ENCODE data around the gene MICAL1. TPM values are rescaled to one million over a fixed set of nuclear protein-coding genes. Genes with fewer than 3 reads are reported as not detected.

Gene MICAL1
- total and polyA plus RNA-seq, 2 donors (not counting 1 experiment from before 2014, with no cell fraction given): 202 to 319 TPM

DNA sequence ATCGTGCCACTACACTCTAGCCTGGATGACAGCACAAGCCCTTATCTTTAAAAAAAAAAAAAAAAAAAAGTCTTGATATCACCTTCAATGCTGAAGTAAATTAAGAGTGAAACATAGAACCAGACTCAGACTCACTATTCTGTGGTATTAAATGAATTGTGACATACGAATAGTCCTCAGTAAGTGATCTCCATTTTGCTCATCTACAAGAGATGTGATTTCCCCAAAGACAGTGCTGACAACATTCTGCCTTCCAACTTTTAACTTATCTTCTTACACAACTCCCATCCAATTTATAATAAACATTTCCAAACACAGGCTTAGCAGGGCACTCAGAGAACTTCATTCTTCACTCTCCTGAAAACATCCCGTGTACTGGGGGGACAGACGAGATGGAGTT lies 19.4 kb upstream of the MICAL1 start:
- no peak overlapping the region for H3K4me2 ChIP-seq (replicated peaks; ENCODE audit: low read depth, low read length, poor library complexity, severe bottlenecking)
- H3K9ac ChIP-seq (ENCODE audit: low read length): no peak overlapping the region
- peak overlapping the region in 1 of 2 donors; percentile 35 for H3K27ac ChIP-seq (ENCODE audit: low read length in 2 of 2)
- WGBS (ENCODE audit: insufficient coverage): no CpG with 5 or more reads among the region's 4 CpGs
- H3K36me3 ChIP-seq (replicated peaks in 1 of 2; ENCODE audit: control extremely low read depth in 1 of 2, control insufficient read depth in 1 of 2, extremely low read depth in 1 of 2, insufficient read depth in 2 of 2, low read length in 1 of 2): peaks cover 0 to 66% of the 10 kb centered on the region in 2 experiments
- Mint-ChIP-seq H3K27me3 (no peaks in the 10 kb centered on the region), H3K27ac (peak overlapping the region; percentile 52), H3K4me1 (peaks cover 74% of the 10 kb centered on the region), H3K4me3 (no peak overlapping the region), H3K9me3 (ENCODE audit: insufficient read depth) (no peaks in the 10 kb centered on the region)
- ChIA-PET POLR2A (interaction anchor here (0.6 to 0.7 kb wide), 2 partner anchors 26 to 292 kb away, joined by 4 to 7 read pairs; no protein-coding TSS in a partner anchor), CTCF (no interaction called here)
- TF ChIP-seq CTCF (IDR thresholded peaks at IDR 0.05) (no peak), EZH2 (IDR thresholded peaks at IDR 0.05; ENCODE audit: borderline replicate concordance, insufficient read depth, low read depth, low read length, poor library complexity, severe bottlenecking) (no peak)
- ATAC-seq (ENCODE audit: low read depth) (no peak), DNase-seq (no peak)
- peaks cover 40% of the 10 kb centered on the region for H4K20me1 ChIP-seq (ENCODE audit: control insufficient read depth, insufficient read depth, low read length, poor library complexity, severe bottlenecking)
- no peaks in the 10 kb centered on the region for H3K9me3 ChIP-seq (ENCODE audit: control extremely low read depth in 1 of 3, control insufficient read depth in 2 of 3, insufficient read depth in 1 of 3, low read length in 2 of 3)
- peaks cover 86% of the 10 kb centered on the region for H3K79me2 ChIP-seq (ENCODE audit: control insufficient read depth, insufficient read depth, low read length)
- no peak overlapping the region for H2AFZ ChIP-seq (ENCODE audit: insufficient read depth, low read depth, low read length, poor library complexity, severe bottlenecking)
- H3K4me1 ChIP-seq (ENCODE audit: control insufficient read depth in 2 of 2, insufficient read depth in 2 of 2, low read length in 2 of 2): peaks cover 51 to 56% of the 10 kb centered on the region in 2 donors
- H3K27me3 ChIP-seq (replicated peaks in 1 of 4; ENCODE audit: control extremely low read depth in 1 of 4, control insufficient read depth in 3 of 4, insufficient read depth in 4 of 4, low read length in 3 of 4): no peaks in the 10 kb centered on the region
- no peak overlapping the region for H3K4me3 ChIP-seq (ENCODE audit: control extremely low read depth in 1 of 5, extremely low read depth in 1 of 5, insufficient read depth in 1 of 5, low read depth in 2 of 5, low read length in 4 of 5)
- intact Hi-C loops (cut with micrococcal nuclease): no loop called here

- H3K36me3 ChIP-seq (replicated peaks in 1 of 2; ENCODE audit: control extremely low read depth in 1 of 2, control insufficient read depth in 1 of 2, extremely low read depth in 1 of 2, insufficient read depth in 2 of 2, low read length in 1 of 2): peaks cover 0 to 85% of the 10 kb centered on the region in 2 experiments
- no peak overlapping the region for H3K4me3 Mint-ChIP-seq
- no peak for TF ChIP-seq CTCF (IDR thresholded peaks at IDR 0.05)
- TF ChIP-seq EZH2 (IDR thresholded peaks at IDR 0.05; ENCODE audit: borderline replicate concordance, insufficient read depth, low read depth, low read length, poor library complexity, severe bottlenecking): no peak
- H3K4me2 ChIP-seq (replicated peaks; ENCODE audit: low read depth, low read length, poor library complexity, severe bottlenecking): peak overlapping the region; percentile 42
- POLR2A ChIA-PET: interaction anchor here (1.0 kb wide), 1 partner anchor 17 kb away, joined by 3 read pairs; the partner anchor contains the start of gene MICAL1
- H3K4me3 ChIP-seq (ENCODE audit: control extremely low read depth in 1 of 5, extremely low read depth in 1 of 5, insufficient read depth in 1 of 5, low read depth in 2 of 5, low read length in 4 of 5): no peak overlapping the region
- peaks cover 57% of the 10 kb centered on the region for H4K20me1 ChIP-seq (ENCODE audit: control insufficient read depth, insufficient read depth, low read length, poor library complexity, severe bottlenecking)
- 100% methylated on average over 2 of the region's 3 CpGs for WGBS (ENCODE audit: insufficient coverage)
- no peak overlapping the region for H3K27ac ChIP-seq (ENCODE audit: low read length in 2 of 2)
- ATAC-seq (ENCODE audit: low read depth): no peak
- H3K9ac ChIP-seq (ENCODE audit: low read length): no peak overlapping the region
- H3K4me1 ChIP-seq (ENCODE audit: control insufficient read depth in 2 of 2, insufficient read depth in 2 of 2, low read length in 2 of 2): peaks cover 37 to 38% of the 10 kb centered on the region in 2 donors
- intact Hi-C loops (cut with micrococcal nuclease): no loop called here
- peak overlapping the region; percentile 27 for H3K27ac Mint-ChIP-seq
- no peaks in the 10 kb centered on the region for H3K27me3 ChIP-seq (replicated peaks in 1 of 4; ENCODE audit: control extremely low read depth in 1 of 4, control insufficient read depth in 3 of 4, insufficient read depth in 4 of 4, low read length in 3 of 4)
- H3K9me3 Mint-ChIP-seq (ENCODE audit: insufficient read depth): no peaks in the 10 kb centered on the region
- peaks cover 64% of the 10 kb centered on the region for H3K4me1 Mint-ChIP-seq
- DNase-seq: no peak
- no peaks in the 10 kb centered on the region for H3K9me3 ChIP-seq (ENCODE audit: control extremely low read depth in 1 of 3, control insufficient read depth in 2 of 3, insufficient read depth in 1 of 3, low read length in 2 of 3)
- H3K79me2 ChIP-seq (ENCODE audit: control insufficient read depth, insufficient read depth, low read length): peaks cover 86% of the 10 kb centered on the region
- no peaks in the 10 kb centered on the region for H3K27me3 Mint-ChIP-seq
- CTCF ChIA-PET: interaction anchor here (0.7 to 1.2 kb wide), 4 partner anchors 9 to 33 kb away, joined by 3 to 4 read pairs (median 4); partner anchors contain the start of genes PPIL6 and SMPD2
- H2AFZ ChIP-seq (ENCODE audit: insufficient read depth, low read depth, low read length, poor library complexity, severe bottlenecking): no peak overlapping the region
Measured at GRCh38 chr6:109473120-109473519, 17.5 kb upstream of the MICAL1 start.

All from B cell (primary cell).